CD4-positive, alpha-beta T cell treated with Interleukin-6 for 4 hours (primary cell): Measurements from ENCODE around the gene GDF15.
"Not testable (repeated sequence)": the region's sequence is repeated elsewhere in the genome, so short reads cannot be mapped to it uniquely, and the experiment has no call there.

ENCODE experiments used
- DNase-seq: peaks from one replicate; pipeline ENCODE4 v3.0.0-alpha.2; 2020; ENCODE audit warnings: mixed read lengths

The GDF15 gene

DNA sequence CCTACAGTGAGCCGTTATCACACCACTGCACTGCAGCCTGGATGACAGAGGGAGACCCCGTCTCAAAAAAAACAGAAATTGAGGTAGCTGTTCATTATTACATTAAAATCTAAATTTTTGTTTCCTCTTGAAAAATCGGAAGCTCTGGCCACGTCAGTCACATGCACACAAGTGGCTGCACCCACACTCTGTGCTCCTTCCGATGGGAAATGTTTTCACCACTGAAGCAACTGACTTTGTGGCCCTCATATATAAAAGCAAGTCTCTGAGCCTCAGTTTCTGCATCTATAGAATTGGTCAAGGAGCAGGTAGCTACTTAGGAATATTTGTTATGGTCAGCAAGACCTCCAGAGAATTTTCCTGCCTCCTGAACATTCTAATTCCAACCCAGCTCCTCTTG, 7.0 kb downstream of the GDF15 start:
- DNase-seq: no peak

GRCh38 chr19:18393836-18394235, 7.9 kb downstream of the GDF15 start:
- DNase-seq: no peak

DNA sequence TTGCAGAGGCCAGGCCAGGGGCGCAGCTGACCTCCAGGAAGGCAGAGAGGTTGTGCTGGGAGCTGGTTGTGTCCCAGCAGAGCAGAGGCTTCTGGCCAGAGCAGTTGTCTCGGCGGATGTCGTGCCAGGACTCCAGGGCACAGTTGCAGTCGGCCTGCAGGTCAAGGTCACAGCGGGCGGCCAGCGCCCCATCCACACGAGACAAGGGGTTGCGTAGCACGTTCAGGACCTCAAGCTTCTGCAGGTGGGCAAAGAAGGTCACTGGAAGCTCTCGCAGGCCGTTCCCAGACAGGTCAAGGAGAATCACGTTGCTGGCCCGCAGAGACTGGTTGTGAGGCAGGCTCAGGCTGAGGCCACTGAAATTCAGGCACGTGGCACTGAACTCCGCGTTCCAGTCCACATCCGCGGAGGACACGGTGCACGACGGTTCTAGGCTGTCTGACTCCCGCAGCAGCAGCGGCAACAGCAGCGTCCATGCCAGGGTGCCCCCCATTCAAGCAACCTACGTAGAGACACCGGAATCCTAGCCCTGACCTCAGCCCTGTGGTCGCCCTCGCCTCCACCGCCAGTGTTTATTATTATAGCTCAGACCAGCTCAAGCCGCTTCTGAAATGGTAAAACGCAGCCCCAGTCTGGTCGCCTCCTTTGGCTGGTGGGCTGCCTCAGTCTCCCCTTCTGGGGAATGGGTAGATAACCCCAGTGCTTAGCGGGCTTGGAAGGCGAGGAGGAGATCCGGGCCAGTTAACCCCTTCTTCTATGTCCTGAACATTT, 10.7 kb downstream of the GDF15 start:
- no peak for DNase-seq

- DNase-seq: no peak
These were observed 11.6 kb downstream of the GDF15 start, which contains the start of gene LRRC25 for GRCh38 chr19:18397242-18398202. Gene LRRC25, minus strand, starts transcription at chr19:18397622. Its CDS starts 659 bp downstream, at chr19:18396963.

DNA sequence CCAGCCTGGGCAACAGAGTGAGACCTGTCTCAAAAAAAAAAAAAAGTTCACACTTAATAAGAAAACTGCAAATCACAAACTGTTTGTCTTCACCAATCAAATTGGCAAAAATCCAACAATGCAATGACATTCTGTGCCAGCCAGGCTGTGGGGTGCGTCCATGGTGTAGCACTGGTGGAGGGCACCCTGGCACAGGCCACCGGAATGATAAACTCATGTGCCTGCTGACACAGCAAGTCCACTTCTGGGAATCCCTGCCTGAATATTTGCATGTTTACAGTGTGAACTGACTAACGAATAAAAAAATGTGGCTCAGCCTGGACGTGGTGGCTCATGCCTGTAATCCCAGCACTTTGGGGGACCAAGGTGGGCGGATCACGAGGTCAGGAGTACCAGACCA, 13.1 kb downstream of the GDF15 start:
- DNase-seq: no peak

DNA sequence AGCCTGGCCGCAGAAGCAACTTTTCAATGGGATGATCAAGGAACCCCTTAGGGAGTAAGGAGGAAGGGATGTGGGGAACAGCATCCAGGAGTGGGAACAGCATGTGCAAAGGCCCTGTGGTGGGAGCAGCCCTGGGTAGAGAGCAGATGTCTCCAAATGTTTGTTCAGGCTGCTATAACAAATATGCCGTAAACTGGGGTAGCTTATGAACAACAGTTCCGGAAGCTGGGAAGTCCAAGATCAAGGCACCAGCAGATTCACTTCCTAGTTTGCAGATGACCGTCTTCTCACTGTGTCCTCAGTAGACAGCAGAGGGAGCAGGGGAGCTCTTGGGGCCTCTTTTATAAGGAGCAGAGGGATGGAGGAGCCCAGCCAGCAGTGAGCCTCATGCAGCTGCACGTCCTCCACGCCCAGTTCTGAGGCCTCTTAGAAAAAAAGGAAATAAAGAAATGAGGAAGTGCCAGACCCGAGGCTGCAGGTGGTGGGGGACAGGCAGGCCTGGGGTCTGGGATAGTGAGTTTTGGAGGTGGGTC, 15.7 kb downstream of the GDF15 start:
- DNase-seq: no peak

DNA sequence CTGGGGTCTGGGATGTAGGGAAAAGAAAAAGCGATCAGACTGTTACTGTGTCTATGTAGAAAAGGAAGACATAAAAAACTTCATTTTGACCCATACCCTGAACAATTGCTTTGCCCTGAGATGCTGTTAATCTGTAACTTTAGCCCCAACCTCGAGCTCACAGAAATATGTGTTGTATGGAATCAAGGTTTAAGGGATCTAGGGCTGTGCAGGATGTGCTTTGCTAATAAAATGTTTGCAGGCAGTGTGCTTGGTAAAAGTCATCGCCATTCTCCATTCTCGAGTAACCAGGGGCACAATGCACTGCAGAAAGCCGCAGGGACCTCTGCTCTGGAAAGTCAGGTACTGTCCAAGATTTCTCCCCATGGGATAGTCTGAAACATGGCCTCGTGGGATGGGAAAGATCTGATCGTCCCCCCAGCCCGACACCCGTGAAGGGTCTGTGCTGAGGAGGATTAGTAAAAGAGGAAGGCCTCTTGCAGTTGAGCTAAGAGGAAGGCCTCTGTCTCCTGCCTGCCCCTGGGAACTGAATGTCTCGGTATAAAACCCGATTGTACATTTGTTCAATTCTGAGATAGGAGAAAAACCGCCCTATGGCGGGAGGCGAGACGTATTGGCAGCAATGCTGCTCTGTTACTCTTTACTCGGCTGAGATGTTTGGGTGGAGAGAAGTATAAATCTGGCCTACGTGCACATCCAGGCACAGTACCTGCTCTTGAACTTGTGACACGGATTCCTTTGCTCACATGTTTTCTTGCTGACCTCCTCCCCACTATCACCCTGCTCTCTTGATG, 16.7 kb downstream of the GDF15 start:
- DNase-seq: not testable (repeated sequence)

GRCh38 chr19:18405754-18406153, 19.8 kb downstream of the GDF15 start:
- DNase-seq: not testable (repeated sequence)

- DNase-seq: no peak
These were observed 20.8 kb downstream of the GDF15 start for GRCh38 chr19:18406749-18407148.

DNA sequence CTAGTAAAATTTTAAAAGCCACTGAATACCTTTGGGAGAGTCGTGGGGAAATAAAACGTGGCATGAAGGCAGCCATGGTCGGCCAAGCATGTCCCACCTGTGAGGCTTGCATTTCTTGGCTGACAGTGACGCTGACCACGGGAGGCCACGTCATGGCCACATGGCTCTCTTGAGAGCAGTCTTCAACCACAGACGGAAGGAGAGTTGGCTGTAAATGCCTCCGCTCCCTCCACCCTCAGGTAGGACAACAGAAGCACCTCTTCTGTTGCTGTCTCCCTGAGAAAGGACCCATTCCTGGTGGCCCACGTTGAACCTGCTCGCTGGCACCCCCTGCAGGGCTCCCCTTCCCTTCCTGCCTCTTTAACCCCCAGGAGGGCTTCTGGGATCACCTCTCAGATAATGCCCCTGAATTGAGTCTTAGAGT, 22.1 kb downstream of the GDF15 start:
- peak; percentile 33 for DNase-seq

DNA sequence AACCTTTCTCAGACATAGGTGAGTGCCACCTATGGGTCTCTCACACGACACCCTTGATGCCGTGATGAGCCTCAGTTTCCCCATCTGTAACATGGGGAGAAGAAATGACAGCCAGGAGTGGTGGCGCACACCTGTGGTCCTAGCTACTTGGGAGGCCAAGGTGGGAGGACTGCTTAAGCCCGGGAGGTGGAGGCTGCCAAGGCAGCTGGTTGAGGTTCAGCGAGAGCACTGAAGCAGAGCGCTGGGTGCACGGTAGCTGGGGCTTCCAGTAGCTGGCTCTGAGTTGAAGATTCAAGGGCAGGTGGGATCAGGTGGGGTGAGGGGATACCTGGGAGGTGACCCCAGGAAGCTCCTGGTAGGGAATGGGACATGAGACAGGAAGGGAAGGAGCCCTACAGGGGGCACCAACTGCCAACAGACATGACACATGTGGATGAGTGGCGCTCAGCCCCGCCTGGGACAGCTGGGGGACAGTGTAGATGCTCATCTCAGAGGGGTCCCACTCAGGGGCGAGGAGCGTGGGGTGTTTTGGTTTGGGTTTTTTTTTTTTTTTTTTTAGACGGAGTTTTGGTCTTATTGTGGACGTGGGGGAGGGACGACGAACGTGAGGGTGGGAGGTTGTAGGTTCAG, 26.8 kb downstream of the GDF15 start:
- DNase-seq: no peak

GRCh38 chr19:18414504-18415177, 28.7 kb downstream of the GDF15 start:
- DNase-seq: no peak

DNA sequence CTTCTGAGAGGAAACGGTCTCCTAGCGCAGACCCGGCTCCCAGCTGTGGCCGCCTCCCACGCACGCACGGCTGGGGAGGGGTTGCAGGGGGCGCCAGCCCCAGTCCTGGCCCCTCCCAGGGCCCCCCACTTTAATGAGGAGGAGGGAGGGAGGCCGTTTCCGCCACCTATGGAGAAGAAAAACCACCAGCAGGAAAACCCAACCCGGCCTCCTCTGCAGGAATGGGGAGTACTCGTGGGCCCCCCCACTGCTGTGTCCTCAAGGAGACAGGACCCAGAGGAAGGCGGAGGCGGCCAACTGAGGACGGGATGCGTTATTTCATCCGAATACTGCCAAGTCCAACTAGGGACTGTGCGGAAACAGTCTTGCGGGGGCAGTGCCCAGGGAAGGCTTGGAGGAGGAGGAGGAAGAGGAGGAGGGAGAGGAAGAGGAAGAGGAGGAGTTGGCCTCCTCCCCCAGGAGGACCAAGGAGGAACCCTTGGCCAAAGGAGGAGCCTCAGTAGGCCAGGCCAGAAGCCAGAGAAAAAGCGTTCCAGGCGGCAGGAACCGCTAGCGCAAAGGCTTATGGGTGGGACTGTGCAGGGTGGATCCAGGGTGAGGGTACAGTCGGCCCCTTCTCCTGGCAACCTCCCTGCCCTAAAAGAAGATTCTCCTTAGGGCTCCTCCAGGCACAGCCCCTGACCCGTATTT, 29.4 kb downstream of the GDF15 start:
- no peak for DNase-seq

- peak; percentile 59 for DNase-seq
These were observed 30.9 kb downstream of the GDF15 start for GRCh38 chr19:18416778-18417249.

- no peak for DNase-seq
These were observed 31.5 kb downstream of the GDF15 start for GRCh38 chr19:18417250-18418028.

GRCh38 chr19:18418029-18418482, 32.1 kb downstream of the GDF15 start:
- no peak for DNase-seq

DNA sequence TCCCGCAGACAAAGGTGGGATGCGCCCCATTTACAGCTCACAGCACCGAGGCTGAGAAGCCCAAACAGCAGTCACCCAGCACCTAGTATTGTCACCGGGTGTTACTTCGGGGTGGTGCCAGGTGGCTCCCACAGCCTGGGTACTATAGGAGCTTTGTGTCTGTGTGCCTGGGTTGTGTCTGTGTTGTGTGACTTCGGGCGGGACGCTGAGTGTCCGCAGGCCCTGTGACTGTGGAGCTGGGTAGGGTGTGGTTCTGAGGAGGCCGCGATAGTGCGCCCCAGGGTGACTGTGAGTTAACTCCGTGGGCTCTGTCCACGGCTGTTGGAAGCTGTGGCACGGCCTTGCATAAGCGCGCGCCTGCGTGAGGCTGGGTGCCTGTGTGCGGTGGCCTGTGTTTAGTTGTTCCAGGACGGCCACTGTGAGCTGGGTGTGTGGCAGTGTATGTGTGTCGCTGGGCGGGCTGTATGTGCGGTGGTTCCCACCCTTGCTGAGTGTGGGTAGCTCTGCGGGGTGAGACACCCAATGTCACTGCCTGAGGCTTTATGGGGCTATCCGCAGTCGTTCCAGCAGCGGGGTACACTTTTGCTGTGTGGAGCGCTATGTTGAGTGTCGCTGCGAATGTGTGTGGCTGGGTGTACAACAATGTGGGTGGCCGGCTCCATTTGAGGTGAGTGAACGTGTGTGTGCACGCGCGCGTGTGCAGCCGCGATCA, 32.7 kb downstream of the GDF15 start:
- DNase-seq: peak; percentile 29

GRCh38 chr19:18419195-18419698, 33.3 kb downstream of the GDF15 start, which contains the start of gene SSBP4:
Gene SSBP4, plus strand, starts transcription at chr19:18419398. Its CDS starts 251 bp downstream, at chr19:18419649.
- peak; percentile 75 for DNase-seq
